HG03521 (cell line): ENCODE data around the gene KATNB1.
"Not testable (repeated sequence)": the region's sequence is repeated elsewhere in the genome, so short reads cannot be mapped to it uniquely, and the experiment has no call there.

Experiments
- ATAC-seq: cut with Tn5 transposase; IDR thresholded peaks from one replicate; pipeline ENCODE4 v1.9.1; 2021; ENCODE audit warnings: mild to moderate bottlenecking, moderate library complexity; ENCODE audit not compliant: unreplicated experiment

KATNB1 gene

DNA sequence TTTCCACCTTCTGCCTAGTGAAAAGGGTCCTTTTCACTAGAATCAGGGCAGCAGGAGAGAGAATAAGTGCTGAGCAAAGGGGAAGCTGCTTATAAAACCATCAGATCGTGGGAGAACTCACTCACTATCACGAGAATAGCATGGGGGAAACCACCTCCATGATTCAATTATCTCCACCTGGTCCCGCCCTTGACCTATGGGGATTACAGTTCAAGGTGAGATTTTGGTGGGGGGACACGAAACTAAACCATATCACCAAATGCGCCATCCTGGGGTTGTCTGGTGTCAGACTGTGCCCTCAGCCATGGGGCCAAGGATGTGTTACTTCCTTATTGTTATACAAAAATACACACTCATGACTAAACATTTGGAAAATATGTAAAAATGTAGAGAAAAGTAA, 10.4 kb upstream of the KATNB1 start:
- ATAC-seq = no peak

DNA sequence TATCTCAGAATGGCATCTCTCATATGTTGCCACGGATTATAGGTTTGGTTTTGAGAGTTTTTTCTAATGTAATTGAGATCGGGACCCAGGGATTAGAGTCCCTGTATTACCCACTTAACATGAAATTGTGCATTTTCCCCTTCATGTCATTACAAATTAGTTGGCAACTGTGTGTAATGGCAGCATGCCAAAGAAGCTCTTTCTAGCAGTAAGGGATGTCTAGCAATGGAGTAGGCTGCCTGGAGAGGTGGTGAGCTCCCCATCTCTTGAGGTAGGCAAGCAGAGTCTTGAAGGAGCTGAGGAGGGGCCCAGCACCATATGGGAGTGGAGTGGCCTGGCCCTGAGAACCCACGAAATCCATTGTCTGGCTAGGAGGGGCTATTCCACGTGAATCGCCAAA, 10.0 kb upstream of the KATNB1 start:
- ATAC-seq = no peak

DNA sequence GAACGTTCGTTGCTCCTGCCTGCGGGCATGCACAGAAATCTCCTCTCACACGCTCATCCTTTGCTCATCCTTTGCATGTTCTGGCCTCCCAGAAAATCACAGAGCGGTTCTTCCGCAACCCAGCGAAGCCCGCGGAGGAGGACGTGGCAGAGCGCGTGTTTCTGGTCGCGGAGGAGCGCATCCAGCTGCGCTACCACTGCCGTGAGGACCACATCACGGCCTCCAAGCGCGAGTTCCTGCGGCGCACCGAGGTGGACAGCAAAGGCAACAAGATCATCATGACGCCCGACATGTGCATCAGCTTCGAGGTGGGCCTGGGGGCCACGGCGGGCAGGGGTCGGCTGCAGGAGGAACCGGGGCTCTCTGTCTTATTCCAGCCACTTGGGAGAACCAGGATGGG, 9.6 kb upstream of the KATNB1 start:
- no peak for ATAC-seq

DNA sequence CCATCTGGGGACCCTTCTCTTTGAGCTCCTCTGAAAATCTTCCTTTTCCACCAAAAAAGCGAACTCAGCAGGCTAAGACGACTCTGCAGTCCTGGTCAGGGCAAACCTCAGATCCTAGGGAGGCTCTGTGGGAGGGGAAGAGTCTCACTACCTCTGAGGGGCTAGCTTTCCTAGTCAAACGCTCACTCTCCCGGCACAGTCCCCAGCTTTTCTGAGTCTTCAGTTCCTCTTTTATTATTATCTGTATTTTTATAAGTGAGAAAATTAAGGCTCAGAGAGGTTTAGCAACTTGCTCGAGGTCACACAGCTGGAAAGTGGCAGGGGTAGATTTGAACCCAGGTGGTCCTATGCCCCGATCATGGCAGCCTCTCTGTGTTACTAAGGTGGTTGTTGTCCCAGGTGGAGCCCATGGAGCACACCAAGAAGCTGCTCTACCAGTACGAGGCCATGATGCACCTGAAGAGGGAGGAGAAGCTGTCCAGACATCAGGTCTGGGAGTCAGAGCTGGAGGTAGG, 9.1 kb upstream of the KATNB1 start:
- no peak for ATAC-seq

DNA sequence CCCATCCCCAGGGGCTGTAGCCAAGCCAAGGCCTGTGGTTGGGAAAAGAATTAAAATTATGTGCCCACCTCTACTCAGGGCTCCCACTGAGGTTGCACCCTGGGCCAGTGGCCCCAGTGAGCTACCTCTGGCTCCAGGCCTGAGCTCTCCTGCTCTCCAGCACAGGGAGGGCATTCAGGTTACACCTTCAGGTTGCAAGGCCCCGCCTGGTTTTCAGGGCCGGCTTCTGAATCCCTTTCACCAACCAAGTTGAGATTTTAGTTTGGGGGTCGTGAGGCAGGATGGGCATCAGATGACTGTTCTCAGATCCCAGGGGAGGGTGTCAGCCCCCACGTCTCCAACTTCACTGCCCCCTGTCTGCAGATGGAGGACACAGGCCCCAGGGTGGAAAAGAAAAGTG, 8.0 kb upstream of the KATNB1 start:
- no peak for ATAC-seq

DNA sequence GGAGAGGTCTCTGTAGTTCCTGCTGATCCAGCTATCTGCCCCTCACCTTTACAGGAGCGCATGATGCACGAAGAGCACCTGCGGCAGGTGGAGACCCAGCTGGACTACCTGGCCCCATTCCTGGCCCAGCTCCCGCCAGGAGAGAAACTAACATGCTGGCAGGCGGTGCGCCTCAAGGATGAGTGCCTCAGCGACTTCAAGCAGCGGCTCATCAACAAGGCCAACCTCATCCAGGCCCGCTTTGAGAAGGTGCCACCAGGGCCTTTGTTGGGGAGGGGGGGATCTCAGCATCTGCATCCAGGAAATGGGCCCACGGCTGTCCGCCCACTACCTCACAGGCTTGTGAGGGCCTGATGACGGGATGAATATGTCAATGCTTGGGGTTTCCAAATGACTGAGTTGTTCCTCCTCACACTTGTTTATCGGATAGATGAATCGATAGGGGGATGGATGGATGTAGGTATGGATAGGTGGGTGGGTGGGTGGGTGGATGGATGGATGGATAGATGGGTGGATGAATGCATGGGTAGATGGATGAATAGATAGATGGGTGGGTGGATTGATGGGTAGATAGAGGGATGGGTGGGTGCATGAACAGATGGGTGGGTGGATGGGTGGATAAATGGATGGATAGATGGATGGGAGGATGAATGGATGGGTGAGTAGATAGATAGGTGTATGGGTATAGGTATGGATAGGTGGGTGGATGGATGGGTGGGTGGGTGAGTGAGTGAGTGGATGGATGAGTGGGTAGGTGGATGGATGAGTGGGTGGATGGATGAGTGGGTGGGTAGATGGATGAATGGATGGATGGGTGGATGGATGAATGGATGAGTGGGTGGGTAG, 7.0 kb upstream of the KATNB1 start:
- ATAC-seq = no peak

DNA sequence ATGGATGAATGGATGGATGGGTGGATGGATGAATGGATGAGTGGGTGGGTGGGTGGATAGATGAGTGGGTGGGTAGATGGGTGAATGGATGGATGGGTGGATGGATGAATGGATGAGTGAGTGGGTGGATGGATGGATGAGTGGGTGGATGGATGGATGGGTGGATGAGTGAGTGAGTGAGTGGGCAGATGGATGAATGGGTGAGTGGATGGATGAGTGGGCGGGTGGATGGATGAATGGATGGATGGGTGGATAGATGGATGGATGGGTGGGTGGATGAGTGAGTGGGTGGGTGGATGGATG, 6.4 kb upstream of the KATNB1 start:
- no peak for ATAC-seq

DNA sequence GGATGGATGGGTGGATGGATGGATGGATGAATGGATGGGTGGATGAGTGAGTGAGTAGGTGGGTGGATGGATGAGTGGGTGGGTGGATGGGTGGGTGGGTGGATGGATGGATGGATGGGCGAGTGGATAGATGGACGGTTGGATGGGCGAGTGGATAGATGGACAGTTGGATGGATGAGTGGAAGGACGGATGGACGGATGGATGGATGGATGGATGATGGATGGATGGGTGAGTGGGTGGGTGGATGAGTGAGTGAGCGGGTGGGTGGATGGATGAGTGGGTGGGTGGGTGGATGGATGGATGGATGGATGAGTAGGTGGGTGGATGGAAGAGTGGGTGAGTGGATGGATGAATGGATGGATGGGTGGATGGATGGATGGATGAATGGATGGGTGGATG, 5.7 kb upstream of the KATNB1 start:
- ATAC-seq = not testable (repeated sequence)

DNA sequence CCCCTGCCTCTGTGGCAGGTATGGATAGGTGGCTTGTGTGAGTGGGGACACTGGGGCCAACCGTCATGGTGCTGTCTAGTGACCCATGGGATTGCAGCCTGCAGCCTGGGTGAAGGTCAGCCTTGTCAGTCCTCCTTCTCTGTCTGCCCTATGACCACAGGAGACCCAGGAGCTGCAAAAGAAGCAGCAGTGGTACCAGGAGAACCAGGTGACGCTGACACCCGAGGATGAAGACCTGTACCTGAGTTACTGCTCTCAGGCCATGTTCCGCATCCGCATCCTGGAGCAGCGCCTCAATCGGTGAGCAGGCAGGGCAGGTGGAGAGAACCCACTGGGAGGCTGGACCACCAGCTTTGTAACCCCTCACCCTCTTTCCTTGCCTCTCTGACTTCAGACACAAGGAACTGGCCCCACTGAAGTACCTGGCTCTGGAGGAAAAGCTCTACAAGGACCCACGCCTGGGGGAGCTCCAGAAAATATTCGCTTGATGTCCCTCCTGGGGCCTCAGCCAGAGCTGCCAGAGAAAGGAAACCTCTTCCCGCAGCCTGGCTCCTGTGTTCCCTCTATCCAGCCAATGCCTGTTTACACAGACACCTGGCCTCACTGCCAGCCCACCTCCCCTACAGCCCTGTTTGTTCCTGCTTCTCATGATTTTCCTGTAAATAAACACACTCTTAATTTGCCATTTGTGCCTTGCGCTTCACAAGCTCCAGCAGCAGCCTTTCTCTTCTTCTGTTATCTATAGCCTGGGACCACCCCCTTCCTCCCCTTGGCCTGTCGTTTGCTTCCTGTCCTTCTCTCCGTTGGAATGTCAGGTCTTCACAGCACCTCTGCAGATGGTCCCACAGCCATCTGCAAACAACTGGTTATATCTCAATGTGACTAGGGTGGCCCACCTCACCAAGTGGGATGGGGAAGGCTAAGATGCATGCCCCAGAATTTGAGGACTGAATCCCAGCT, 4.5 kb upstream of the KATNB1 start:
- no peak for ATAC-seq

DNA sequence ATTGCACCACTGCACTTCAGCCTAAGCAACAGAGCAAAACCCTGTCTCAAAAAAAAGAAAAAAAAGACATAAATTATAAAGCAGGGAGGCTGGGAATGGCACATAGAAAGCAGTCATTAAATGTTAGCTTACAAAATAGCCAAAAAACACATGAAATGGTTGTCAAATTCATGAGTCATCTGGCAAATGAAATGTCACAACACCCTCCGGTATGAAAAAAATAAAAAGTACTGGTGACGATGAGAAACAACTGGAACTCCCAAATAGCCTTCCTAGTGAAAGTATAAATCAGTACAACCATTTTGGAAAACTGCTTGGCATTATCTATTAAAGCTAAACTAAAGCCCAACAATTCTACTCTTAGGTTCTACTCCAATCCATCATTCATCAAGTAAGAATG, 3.5 kb upstream of the KATNB1 start:
- ATAC-seq = no peak

DNA sequence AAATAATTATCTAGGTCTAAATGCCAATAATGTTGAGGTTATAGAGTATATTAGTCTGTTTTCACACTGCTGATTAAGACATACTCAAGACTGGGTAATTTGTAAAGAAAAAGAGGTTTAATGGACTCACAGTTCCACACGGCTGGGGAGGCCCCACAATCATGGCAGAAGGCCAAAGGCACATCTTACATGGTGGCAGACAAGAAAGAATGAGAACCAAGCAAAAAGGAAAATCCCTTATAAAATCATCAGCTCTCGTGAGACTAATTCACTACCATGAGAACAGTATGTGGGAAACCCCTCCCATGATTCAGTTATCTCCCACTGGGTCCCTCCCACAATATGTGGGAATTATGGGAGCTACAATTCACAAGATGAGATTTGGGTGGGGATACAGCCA, 2.9 kb upstream of the KATNB1 start:
- no peak for ATAC-seq

DNA sequence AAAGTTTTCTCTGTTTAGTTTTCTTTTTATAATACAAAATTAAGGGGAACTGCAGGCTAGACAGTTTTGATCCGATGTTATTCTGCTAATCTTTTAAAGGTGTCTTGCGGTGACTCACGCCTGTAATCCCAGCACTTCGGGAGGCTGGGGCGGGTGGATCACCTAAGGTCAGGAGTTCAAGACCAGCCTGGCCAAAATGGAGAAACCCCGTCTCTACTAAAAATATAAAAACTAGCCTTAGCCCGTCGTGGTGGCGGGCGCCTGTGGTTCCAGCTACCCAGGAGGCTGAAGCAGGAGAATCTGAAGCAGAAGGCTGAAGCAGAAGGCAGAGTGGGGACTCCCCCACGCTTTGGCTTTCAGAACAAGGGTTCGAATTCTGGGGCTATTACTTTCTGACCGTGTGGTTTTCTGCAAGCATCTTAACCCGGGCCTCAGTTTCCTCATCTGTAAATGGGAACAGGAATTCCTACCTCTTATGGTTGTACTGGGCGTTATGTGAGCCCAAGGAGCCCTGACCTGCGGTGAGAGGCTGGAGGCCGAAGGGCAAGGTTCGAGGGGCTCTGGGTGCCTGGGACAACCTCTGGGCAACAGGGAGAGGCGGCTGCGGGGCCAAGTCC, 1.2 kb upstream of the KATNB1 start:
- ATAC-seq = no peak

DNA sequence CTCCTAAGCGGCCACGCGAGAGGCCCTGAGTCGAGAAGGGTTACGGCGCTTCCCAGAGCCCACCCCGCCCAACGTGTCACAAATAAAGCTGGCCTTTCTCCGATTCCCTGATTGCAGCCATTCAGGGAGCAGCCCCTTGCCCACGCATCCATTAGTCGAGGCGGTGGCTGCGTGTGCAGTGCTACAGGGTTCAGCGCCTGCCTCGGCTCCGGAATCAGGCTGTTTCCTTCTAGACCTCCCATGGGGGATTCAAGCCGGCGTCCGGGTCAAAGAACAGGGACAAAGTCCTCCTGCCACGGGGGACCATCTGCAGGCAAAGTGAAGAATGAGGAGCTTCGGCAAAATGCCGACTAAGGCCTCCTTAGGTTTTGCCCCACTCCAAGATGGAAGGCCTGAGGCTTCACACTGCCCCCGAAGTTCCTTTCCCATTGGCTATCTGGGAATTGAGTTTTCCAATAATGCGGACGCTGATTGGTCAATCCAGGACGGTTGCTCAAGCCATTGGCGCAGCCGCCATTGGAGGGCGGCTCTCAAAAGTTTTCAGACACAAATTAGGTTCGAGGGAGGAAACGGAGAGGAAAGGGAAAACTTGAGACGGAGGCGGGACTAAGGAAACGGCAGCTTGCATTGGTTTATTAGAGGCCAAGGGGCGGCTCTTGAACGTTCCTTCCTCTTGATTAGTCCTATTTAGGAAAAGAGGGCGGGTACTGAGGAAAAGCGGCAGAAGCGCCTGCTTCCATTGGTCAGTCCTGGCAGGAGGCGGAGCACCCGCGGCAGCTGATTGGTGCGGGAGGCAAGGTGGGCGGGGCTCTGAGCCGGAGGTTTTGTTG, 430 bp upstream of the KATNB1 start:
- ATAC-seq = peak; percentile 84

DNA sequence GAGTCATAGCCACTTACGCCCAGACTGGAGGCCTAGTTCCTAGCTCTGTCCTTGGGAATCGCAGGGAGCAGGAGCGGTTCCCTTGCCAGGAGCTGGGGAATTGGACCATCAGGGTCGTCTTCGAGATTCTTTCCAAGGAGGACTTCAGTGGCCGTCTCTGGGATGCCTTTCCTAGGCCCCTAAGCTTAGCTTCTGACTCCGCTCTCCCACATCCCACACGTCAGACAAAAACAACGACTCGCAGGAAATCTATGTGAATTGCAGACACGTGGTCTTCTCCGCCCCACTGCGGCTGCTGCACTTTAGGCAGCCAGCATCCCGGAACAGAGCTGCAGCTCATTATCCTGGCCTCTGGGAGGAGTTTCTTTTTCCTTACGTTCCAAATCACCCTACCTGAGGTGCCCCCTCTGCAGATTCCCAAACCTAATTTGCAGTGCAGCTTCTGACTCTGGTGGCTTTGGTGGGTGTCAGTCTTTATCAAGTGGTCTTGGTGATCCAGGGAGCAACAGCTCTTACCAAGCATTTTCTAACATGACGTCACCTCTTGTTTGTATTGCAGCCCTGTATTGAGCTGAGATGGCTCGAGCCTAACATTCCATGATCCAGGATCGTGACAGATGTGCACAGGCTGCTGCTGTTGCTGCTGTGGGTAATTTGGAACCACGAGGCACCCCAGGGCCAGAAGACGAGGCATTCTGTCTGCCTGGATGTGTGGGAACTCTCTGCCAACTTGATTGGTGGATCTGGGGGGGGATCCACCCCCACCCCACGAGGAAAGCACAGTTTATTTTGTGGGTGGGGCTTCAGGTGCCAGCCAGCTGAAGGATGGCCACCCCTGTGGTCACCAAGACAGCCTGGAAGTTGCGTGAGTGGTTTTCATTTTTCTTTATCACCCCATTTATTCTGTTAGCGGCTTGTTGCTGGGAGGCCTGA, 1.1 kb downstream of the KATNB1 start:
- no peak for ATAC-seq

DNA sequence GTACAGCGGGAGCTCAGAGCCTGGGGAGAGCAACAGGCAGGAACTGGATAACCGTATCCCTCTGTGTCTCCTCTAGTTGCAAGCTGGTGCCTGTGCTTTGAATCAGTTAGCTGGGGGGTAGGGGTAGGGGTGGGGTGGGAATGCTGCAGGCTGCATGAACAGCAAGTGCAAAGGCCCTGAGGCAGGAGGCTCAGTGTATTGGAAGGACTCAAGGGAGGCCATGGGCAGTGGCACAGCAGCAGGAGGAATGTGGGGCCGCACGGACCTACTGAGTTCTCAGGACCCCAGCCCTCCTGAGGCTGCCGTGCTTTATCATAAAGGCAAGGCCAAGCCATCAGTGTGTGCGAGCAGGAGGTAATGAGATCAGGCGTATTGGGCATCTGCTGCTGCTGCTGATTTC, 3.3 kb downstream of the KATNB1 start:
- ATAC-seq = no peak

DNA sequence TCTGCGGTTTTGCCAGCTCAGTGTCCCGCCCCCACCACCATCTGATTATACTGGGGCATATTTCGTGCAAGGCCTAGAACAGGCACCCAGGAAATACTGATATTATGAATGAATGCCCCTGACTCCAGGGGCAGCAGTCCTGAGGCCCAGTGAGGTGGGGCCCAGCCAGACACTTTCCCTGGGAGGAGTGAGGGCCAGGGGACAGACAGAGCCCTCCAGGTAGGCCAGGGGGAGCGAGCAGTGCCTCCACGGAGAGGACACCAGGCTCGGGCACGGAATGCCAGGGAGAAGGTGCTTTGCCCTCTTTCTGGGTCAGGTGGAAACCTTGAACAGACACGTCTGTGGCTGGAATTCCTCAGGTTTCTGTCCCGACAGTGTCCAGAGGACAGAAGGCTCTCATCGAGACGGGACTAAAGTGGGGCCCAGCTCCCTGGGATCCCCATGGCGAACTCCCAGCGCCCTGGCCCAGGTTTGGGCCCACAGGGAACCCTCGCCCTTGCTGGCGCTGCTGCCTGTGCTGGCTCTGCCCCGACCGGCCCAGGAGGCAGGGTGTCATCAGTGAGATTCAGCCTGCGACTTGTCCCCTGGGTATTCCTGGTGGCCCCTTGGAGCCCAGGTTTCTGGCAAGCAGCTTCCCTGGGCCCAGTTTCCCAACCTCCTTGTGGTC, 4.3 kb downstream of the KATNB1 start:
- ATAC-seq = no peak

DNA sequence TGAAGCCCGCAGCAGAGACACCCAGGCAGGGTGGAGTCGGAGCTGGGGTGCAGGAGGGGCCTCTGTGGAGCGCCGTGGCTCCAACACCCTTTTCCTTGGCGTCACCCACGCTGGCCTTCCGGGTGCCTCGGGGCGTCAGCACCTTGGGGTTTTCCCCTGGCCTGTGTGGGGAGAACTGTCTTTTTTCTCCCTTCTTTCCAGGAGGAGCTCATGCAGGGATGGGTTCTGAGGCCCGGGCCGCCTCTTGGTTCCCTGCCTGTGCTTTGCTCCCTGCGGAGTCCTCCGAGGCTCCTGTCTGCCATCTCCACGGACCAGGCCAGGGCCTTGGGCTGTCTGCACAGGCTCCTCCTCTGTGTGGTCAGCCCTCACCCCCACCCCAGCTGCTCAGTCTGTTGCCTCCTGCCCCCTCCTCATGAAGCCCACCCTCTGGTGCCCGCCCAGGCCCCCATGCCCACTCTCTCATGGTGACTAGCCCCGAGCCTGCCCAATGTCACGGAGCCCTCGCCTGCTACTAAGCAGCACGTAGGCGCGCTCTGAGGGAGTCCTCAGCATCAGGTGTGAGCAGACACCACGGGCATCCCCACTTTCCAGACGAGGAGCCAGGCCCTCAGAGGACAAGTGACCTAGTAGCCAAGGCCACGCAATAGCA, 5.0 kb downstream of the KATNB1 start:
- no peak for ATAC-seq

DNA sequence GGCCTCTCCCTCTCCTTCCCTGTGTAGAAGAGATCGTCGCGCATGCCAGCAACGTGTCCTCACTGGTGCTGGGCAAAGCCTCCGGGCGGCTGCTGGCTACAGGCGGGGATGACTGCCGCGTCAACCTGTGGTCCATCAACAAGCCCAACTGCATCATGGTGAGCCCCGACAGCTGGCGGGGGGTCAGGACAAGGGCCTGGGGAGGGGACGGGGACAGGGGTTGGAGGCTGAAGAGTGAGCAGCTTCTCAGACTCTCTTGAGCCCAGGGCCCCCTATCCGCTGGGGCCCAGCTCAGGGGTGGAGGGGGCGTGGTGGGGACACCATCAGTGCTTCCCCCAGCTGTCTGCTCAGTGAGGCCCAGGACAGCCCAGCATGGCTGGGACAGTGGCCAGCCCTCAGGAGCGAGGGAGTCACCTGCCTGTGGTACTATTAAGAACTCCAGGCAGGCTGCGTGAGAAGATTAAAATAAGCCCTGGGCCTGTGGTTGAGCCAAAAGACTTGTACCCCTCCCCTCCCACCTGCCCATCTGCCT, 6.2 kb downstream of the KATNB1 start:
- no peak for ATAC-seq
